Activated T-helper 1 cell treated with anti-CD3 and anti-CD28 coated beads, Interleukin-12 subunit alpha, Interleukin-12 subunit beta, Interleukin-2, Interleukin-4 antibody, amounts not matched to agents 30 ng/mL and 10 ng/mL and 1 ng/mL, durations not matched to agents 14 hours and 24 hours and 36 hours (primary cell): ENCODE measurements around the gene CCND2. TPM values are rescaled to one million over a fixed set of nuclear protein-coding genes. Genes with fewer than 3 reads are reported as not detected.

Experiments
- DNase-seq: peaks from one replicate; pipeline ENCODE4 v3.0.0; 2021; ENCODE audit warnings: low spot score
- H3K27ac Mint-ChIP-seq: one replicate; pipeline ENCODE4 v1.8.0; 2021; ENCODE audit warnings: mild to moderate bottlenecking, mixed read lengths
- H3K27me3 Mint-ChIP-seq: one replicate; pipeline ENCODE4 v1.8.0; 2022; ENCODE audit warnings: mild to moderate bottlenecking, moderate library complexity, mixed read lengths; ENCODE audit not compliant: insufficient read depth
- H3K36me3 Mint-ChIP-seq: one replicate; pipeline ENCODE4 v1.8.0; 2021; ENCODE audit warnings: low read depth, mixed read lengths
- H3K4me1 Mint-ChIP-seq: one replicate; pipeline ENCODE4 v1.8.0; 2021; ENCODE audit warnings: low read depth, mixed read lengths
- H3K4me3 Mint-ChIP-seq: one replicate; pipeline ENCODE4 v1.8.0; 2021; ENCODE audit warnings: mild to moderate bottlenecking, moderate library complexity, mixed read lengths
- H3K9me3 Mint-ChIP-seq: one replicate; pipeline ENCODE4 v1.8.0; 2021; ENCODE audit warnings: mixed read lengths
- intact Hi-C: fragments of 100-400 bp; cut with micrococcal nuclease; formaldehyde crosslinking; loops from one replicate; pipeline ENCODE4 v1.15.1; 2024
- total RNA-seq: library from RNA; stranded (reverse); gene quantifications from 2 replicates; pipeline ENCODE4 v1.2.3, GENCODE V29; 2022

Gene CCND2
- total RNA-seq, 1 donor from 2014 or later, result 549 TPM

DNA sequence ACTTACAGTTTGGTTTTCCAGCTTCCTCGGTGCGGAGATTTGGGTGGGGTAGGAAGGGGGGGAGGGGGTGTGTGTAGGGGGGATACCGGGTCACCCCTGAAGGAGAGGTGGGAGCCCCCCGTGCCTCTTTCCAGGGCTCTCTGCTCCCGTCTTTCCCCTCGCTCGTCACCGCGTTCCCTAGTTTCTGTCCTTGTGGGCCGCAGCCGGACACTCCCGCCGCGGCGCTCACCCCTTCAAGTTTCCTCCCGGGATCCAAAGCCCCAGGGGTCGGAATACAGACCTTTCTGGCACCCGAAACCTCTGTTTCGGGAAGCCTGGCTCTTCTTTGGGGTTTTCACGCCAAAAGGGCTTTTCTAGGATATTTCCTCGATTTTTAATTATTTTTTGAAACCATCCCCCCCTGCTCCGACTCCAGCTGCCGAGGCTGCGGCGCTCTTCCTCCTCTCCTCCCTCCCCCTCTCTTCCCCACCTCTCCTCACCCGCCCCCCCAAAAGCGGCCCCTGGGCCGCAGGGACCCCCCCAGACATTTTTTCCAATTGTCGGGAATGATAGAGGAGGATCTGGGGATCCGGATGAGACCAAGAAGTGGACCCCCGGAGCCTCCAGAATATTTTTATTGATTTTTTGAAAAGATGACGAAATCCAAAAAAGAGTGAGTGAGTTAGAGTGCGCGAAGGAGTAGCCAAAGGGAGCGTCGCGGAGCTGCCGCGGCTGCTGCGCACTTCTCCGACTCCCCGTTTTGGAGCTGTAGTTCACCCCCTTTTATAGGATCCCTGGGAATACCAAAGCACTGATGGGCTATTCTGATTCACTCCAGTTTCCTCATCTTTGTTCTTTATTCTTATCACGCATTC lies 1.7 kb downstream of the CCND2 start:
- H3K36me3 Mint-ChIP-seq, result peaks cover 49% of the 10 kb centered on the region
- H3K27ac Mint-ChIP-seq, result peak overlapping the region; percentile 96
- intact Hi-C loops, result loop anchor here (10.0 kb wide), 1 partner anchor 520 kb away; the partner anchor contains the start of gene CRACR2A
- H3K9me3 Mint-ChIP-seq, result no peaks in the 10 kb centered on the region
- no peaks in the 10 kb centered on the region for H3K27me3 Mint-ChIP-seq
- DNase-seq, result no peak
- peak overlapping the region; percentile 94 for H3K4me3 Mint-ChIP-seq
- H3K4me1 Mint-ChIP-seq, result peaks cover 49% of the 10 kb centered on the region

DNA sequence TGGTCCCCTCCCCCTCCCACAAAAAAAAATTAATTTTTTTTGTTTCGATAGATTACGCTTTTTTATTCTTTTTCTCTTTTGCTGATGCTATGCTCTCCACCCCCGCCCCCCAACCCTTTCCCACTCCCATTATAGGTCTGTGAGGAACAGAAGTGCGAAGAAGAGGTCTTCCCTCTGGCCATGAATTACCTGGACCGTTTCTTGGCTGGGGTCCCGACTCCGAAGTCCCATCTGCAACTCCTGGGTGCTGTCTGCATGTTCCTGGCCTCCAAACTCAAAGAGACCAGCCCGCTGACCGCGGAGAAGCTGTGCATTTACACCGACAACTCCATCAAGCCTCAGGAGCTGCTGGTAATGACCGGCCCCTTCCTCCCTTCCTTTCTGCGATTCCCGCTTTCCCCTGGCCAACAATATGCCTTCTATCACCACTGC lies 2.3 kb downstream of the CCND2 start:
- Mint-ChIP-seq H3K4me3 (peak overlapping the region; percentile 94), H3K27me3 (no peaks in the 10 kb centered on the region), H3K4me1 (peaks cover 51% of the 10 kb centered on the region), H3K27ac (peak overlapping the region; percentile 96), H3K9me3 (no peaks in the 10 kb centered on the region), H3K36me3 (peaks cover 56% of the 10 kb centered on the region)
- intact Hi-C loops, result loop anchor here (2.0 to 10.0 kb wide), 3 partner anchors 17 to 521 kb away; partner anchors contain the start of gene CRACR2A
- DNase-seq, result no peak

DNA sequence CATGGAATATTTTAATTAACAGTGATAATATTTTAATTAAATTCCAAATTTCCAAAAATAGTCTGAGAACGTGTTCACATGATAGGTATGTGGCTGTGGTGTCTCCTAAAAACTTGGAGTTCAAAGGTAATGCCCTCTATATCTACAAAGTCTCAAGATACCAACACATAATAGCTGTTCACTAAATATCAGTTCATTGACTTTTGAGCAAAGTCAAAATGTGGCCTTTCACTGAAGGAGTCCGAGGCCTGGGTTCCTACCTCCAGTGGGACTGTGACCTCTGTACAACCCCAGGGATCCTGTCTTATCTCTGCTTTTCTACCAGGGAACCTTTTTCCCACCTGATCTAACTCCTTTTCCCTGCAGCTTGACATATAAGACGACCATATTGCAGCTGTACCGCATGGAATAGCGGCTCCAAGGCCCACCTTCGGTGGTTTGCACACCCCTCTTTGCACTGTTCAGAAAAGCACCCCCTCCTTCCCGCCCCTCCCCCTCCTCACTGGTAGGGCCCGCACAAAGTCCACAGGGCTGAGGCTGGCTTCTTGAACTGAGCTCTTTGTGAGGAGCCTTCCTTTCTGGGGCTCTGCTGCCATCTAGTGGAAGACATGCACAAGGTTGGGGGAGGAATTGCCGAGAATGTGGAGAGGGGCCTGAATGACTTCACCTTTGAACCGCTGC lies 3.1 kb downstream of the CCND2 start:
- intact Hi-C loops, result loop anchor here (1.0 to 10.0 kb wide), 6 partner anchors 16 to 522 kb away; partner anchors contain the start of gene CRACR2A
- Mint-ChIP-seq H3K27ac (peak overlapping the region; percentile 96), H3K9me3 (no peaks in the 10 kb centered on the region), H3K27me3 (no peaks in the 10 kb centered on the region), H3K36me3 (peaks cover 63% of the 10 kb centered on the region), H3K4me3 (peak overlapping the region; percentile 94), H3K4me1 (peaks cover 57% of the 10 kb centered on the region)
- peak; percentile 79 for DNase-seq

DNA sequence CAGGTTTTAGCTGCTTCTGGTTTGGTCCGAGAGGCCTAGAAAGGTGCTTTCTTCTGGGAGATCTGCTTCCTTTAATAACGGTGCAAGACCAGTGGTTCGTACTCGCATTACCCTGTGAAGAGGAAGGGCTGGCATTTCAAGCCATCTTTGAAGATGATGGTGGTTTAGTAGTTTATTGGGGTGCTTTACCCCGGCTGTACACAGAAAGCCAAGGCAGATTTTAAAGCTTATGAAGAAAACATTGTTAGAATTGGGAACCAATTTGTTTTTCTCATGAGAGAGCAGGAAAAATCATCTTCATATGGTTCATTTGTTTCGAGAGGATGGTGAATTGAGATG lies 3.6 kb downstream of the CCND2 start:
- Mint-ChIP-seq H3K27ac (peak overlapping the region; percentile 96), H3K4me3 (peak overlapping the region; percentile 94), H3K36me3 (peaks cover 67% of the 10 kb centered on the region), H3K4me1 (peaks cover 60% of the 10 kb centered on the region), H3K9me3 (no peaks in the 10 kb centered on the region), H3K27me3 (no peaks in the 10 kb centered on the region)
- intact Hi-C loops, result loop anchor here (1.0 to 10.0 kb wide), 6 partner anchors 16 to 522 kb away; partner anchors contain the start of gene CRACR2A
- no peak for DNase-seq

DNA sequence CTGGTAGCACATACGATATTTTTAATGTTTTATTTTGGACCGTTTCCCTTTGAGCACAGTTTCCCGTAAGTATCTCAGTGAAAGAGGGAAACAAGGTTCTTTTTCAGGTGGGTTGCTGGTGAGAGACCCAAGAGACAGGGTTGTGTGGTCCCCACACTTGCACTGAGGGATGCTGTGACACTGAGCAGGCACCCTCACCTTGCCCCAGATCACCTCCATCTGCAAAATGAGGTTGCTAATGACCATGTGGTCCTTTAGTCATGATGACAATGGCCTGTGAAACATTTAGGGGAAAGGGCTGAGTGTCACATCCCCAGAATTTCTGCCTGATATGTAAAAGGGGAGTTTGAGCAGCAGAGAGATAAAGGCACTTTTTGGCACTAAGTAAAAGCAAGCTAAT lies 4.3 kb downstream of the CCND2 start:
- DNase-seq, result no peak
- intact Hi-C loops, result loop anchor here (1.0 to 10.0 kb wide), 6 partner anchors 15 to 523 kb away; partner anchors contain the start of gene CRACR2A
- peaks cover 67% of the 10 kb centered on the region for H3K4me1 Mint-ChIP-seq
- peaks cover 74% of the 10 kb centered on the region for H3K36me3 Mint-ChIP-seq
- peak overlapping the region; percentile 48 for H3K27ac Mint-ChIP-seq
- H3K9me3 Mint-ChIP-seq, result no peaks in the 10 kb centered on the region
- peak overlapping the region; percentile 94 for H3K4me3 Mint-ChIP-seq
- no peaks in the 10 kb centered on the region for H3K27me3 Mint-ChIP-seq

DNA sequence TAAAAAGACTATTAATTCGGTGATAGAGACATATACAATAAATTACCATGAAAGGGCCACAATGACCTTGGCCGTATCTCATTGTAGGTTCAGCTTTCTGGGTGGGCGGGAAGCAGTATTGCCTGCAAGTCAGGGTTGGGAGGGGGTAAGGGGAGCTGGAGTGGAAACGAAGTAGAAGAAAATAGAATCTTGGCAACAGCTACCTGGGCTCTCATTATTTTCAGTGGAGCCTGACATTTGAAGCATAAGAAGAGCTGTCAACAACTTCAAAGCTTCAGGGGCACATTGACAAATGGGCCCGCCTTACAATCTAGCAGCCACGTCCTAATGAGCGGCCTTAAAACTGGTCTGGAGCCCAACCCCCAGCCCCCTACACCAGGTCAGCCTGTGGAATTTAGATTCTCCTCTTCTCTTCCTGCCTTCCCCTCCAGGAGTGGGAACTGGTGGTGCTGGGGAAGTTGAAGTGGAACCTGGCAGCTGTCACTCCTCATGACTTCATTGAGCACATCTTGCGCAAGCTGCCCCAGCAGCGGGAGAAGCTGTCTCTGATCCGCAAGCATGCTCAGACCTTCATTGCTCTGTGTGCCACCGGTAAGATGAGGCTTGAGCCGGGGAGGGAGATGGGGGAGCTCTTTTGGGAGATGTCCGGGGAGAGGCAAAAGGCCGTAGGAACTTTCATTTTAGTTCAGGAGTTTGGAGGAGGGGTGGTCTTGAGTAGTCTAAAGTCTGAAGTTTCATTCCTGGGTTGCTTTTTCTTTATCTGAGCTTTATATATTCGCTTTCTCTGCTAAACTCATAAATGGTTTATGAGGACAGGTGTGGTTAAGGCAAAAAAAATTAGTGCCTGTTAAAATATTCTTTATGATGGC lies 5.0 kb downstream of the CCND2 start:
- Mint-ChIP-seq H3K4me3 (peak overlapping the region; percentile 94), H3K9me3 (no peaks in the 10 kb centered on the region), H3K27me3 (no peaks in the 10 kb centered on the region), H3K36me3 (peaks cover 78% of the 10 kb centered on the region), H3K4me1 (peaks cover 74% of the 10 kb centered on the region), H3K27ac (peak overlapping the region; percentile 71)
- DNase-seq, result no peak
- intact Hi-C loops, result loop anchor here (10.0 kb wide), 1 partner anchor 524 kb away; the partner anchor contains the start of gene CRACR2A

DNA sequence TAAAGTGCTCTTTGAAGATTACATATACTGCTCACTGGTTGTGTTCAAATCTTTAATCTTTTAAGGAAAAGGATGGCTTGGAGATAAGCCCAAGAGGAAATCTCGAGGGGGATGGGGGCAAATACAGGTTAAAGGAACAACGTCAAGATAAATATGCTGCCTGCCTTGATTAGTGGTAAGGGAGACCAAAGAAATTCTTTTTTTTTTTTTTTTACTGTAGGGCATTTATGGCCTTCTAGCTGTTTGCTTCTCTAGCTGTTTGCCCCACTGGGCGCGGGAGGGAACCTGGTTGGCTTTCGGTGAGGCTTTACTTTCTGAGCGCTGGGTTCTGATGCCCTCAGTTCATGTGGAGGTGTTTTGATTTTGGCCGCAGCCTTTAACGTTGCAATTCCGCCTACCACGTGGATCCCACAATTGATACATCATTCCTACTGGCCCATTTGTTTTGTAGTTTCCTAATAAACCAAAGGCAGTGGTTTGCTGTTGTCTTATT lies 5.7 kb downstream of the CCND2 start:
- intact Hi-C loops, result loop anchor here (10.0 kb wide), 1 partner anchor 524 kb away; the partner anchor contains the start of gene CRACR2A
- Mint-ChIP-seq H3K27me3 (no peaks in the 10 kb centered on the region), H3K27ac (peak overlapping the region; percentile 71), H3K36me3 (peaks cover 83% of the 10 kb centered on the region), H3K4me1 (peaks cover 81% of the 10 kb centered on the region), H3K9me3 (no peaks in the 10 kb centered on the region), H3K4me3 (peak overlapping the region; percentile 94)
- no peak for DNase-seq

DNA sequence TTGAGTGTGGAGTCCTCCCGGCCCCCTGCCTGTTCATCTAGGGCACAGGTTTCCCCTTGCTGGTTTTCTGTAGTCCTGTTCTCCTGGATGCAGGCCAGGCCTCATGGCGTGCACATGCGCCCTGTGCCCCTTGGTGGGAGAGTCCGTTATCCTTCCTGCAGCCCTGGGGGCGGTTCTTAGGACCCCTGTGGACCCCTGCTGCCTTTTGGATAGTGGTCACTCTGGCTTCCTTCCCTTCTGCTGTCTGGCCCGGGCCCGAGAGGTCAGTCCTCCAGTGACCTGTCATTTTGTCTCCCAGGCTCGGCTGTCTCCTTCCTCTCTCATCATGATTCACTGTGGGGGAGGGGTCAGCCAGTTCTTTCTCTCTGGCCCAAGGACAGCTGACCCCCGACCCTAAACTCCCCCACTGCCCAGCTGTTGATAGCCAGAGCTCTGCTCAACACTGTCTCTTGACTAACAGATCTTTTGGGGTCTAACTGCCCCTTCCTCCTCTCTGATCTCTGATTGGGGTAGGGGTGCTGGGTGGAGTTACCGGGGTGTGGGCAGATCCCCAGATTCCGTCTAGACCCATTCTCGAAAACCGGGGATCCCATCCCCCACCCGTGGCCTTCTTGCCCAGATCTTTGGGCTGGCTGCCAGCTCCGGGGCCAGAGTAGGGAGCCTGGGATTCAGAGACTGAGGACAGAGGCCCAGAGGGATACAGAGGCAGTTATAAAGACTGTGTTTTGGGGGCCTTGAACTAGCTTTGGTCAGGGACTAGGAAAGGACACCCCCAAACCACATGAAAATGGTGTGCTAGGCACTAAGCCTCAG lies 7.0 kb downstream of the CCND2 start:
- Mint-ChIP-seq H3K27ac (peak overlapping the region; percentile 66), H3K27me3 (no peaks in the 10 kb centered on the region), H3K4me3 (peak overlapping the region; percentile 56), H3K36me3 (peaks cover 88% of the 10 kb centered on the region), H3K9me3 (no peaks in the 10 kb centered on the region), H3K4me1 (peaks cover 90% of the 10 kb centered on the region)
- intact Hi-C loops, result no loop called here
- no peak for DNase-seq

DNA sequence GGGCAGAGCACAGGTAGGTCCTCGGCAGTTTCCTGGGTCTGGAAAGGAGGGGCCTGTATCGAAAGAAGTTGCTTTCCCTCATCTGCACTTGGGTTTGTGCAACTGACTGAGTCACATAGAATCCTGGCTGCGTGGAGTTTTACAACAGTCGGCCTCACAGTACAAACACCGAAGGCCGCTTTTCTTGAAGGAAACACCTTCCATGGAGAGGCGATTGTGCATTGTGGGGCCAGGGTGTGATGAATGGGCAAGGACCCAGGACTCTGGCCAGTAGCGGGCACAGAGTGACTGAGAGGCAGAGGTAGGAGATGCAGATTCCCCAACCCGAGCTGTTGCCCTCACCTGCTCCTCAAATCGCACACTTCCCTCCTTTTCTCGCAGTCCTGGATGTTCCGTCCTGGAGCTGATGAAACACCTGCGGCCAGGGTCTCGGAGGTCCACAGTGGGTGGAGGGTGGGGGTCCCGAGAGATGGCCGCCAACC lies 7.7 kb downstream of the CCND2 start:
- H3K4me1 Mint-ChIP-seq, result peaks cover 91% of the 10 kb centered on the region
- H3K36me3 Mint-ChIP-seq, result peaks cover 88% of the 10 kb centered on the region
- H3K9me3 Mint-ChIP-seq, result no peaks in the 10 kb centered on the region
- no peak for DNase-seq
- no peaks in the 10 kb centered on the region for H3K27me3 Mint-ChIP-seq
- H3K4me3 Mint-ChIP-seq, result peak overlapping the region; percentile 30
- intact Hi-C loops, result no loop called here
- H3K27ac Mint-ChIP-seq, result peak overlapping the region; percentile 66

DNA sequence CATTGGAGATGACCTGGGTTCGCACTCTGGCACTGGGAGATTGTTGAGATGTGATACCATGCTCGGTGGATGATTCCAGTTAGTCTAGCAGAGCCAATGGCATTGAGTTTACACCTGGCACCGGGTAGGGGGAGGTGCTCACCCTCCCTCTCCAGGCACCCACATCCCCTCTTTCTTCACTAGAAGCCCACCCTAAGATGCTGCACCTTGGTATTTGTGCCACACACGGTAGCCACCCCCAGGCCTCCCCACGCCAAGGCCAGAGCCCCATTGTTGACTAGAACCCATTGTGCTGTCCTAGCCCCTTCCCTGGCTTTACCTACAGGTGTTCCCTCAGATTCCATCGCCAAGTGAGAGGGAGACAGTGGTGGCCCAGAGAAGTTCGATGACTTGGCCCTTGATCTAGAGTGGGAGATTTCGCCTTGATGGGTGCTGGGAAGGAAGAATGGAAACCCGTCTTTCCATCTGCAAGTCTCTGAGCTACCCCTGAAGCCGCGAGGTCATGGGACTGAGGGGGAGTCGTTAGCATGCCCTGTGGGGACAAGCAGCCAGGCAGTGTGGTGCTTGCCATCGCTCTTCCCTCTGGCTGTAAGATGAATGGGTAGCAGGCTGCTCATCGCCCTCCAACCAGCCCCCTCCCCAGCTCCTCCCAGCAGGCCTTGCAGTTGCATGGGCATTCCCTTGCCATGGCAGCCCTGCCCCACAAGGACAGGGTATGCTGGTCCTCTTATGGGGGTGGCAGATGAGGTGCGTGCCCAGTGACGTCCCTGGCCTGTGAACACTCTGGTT lies 8.7 kb downstream of the CCND2 start:
- Mint-ChIP-seq H3K27ac (peak overlapping the region; percentile 40), H3K27me3 (no peaks in the 10 kb centered on the region), H3K9me3 (no peaks in the 10 kb centered on the region), H3K36me3 (peaks cover 85% of the 10 kb centered on the region), H3K4me3 (peak overlapping the region; percentile 28), H3K4me1 (peaks cover 91% of the 10 kb centered on the region)
- intact Hi-C loops, result no loop called here
- no peak for DNase-seq
